Fibroblast of skin of left quadriceps (primary cell): ENCODE data around the gene GOLM1.
"Not testable (repeated sequence)": the region's sequence is repeated elsewhere in the genome, so short reads cannot be mapped to it uniquely, and the experiment has no call there.

Experiments used
- DNase-seq, 2 experiments: peaks; one replicate each; pipeline ENCODE4 v3.0.0-alpha.2; 2013; ENCODE audit warnings: low read depth in 2 of 2

The GOLM1 gene, protein sequence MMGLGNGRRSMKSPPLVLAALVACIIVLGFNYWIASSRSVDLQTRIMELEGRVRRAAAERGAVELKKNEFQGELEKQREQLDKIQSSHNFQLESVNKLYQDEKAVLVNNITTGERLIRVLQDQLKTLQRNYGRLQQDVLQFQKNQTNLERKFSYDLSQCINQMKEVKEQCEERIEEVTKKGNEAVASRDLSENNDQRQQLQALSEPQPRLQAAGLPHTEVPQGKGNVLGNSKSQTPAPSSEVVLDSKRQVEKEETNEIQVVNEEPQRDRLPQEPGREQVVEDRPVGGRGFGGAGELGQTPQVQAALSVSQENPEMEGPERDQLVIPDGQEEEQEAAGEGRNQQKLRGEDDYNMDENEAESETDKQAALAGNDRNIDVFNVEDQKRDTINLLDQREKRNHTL

DNA sequence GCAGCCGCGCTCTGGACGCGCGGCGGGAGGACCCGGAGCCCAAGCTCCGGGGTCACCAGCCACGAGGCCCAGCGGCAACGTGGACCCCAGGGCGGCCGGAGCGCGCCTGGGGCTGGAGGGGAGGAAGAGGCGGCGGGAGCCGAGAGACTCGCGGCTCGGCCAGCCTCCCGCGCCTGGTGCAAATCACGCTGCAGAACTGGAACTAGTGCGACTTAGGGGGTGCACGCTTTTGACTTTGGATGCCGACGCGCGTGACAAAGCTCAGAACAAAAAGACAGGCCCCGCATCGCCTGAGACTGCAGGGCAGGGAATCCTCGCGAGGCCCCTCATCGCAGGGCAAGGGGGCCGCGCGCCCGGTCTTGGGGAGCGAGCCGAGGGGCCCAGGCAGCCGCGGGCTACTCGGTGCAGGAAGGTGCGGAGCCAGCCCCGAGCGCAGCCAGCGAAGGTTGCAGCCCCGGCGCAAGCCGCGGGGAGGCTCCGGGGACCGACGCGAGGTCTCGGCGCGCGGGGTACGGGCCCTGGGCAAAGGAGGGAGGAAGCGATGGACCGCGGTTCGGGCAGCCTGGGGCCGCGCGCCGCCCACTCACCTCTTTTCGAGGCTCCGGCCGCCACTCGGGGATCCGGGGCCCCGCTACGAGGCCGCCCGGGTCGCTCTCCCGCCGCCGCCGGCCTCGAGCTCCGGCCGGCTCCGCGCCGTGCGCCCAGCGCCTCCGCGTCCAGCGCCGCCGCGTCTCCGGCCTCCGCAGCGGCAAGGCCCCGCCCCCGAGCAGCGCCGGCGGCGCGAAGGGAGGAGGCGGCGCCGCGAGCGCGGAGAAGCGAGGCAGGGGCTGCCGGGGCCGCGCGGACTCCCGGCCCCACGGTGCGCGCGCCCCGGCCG lies at the start of gene GOLM1:
TSS of gene GOLM1 (minus strand) at position 735 of the 877 bp plus-strand sequence. CDS start 20,238 bp downstream, outside the sequence.
- DNase-seq, result no peak

DNA sequence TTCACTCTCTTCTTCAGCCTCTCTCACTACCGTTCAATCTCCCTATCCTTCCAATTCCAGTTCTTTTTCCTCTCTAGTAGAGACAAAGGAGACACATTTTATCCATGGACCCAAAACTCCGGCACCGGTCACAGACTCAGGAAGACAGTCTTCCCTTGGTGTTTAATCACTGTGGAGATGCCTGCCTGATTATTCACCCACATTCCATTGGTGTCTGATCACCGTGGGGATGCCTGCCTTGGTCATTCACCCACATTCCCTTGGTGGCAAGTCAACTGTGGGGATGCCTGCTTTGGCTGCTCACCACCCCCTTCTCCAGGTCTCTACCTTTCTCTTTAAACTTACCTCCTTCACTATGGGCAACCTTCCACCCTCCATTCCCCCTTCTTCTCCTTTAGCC lies 47.3 kb upstream of the GOLM1 start:
- DNase-seq, result not testable (repeated sequence)

DNA sequence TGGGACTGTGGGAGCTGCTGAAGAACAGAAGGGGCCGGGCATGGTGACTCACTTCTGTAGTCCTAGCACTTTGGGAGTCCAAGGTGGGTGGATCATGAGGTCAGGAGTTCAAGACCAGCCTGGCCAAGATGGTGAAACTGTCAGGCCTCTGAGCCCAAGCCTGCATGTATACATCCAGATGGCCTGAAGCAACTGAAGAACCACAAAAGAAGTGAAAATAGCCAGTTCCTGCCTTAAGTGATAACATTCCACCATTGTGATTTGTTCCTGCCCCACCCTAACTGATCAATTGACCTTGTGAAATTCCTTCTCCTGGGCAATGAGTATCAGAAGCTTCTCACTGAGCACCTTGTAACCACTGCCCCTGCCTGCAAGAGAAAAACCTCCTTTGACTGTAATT lies 46.6 kb upstream of the GOLM1 start:
- DNase-seq, result not testable (repeated sequence)

DNA sequence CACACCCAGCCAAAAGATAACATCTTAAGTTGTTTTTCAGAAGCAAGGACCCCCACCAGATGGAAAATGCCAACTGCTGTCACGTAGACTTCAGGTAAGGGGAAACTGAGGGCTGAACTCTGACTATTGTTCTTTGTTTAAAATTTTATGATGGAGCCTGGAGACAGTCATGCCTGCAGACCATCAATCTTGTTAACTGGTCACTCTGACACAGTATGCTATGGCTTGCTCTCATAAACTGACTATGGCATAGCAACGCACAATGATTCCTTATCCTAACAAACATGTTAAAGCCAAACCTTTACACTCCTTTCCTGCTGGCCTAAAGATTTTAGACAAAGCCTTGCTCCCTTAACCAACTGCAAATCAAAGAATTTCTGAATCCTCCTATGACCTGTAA lies 43.6 kb upstream of the GOLM1 start:
- no peak for DNase-seq

DNA sequence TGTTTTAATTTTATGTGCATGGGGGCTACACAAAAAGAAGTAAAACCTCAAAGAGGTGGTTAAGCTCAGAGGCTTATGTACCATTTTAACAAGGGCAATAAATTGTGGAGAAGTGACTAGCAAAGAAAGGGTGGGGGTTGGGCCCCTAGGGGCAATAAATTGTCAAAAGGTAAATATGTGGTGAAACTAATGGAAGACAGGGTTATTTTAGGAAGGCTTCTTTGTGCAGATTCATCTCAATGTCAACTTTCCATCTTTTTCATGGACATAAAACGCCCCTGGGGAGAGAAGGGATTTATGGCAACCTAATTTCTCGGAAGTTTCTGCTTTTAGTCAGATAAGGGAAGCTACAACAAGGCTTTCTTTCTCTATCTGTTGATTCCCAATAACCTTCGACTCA lies 42.5 kb upstream of the GOLM1 start:
- no peak for DNase-seq

DNA sequence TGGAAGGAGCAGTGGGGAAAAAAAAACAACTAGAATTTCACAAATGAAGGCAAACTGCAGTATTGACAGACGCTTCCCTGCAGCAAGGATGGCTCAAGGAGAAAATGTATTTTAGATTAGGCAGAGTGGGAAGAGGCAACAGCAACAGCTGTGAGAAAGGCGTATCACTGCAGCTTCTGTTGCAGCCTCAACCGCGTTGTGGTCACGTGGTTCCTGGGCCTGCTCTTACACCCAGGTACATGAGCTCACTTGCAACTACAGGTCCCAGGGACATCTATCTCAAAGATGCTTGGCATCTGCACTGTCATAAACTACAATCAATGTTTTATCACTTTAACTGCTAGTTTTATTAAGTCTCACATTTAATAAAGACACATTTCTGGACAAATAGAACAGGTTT lies 36.0 kb upstream of the GOLM1 start:
- DNase-seq, result no peak

DNA sequence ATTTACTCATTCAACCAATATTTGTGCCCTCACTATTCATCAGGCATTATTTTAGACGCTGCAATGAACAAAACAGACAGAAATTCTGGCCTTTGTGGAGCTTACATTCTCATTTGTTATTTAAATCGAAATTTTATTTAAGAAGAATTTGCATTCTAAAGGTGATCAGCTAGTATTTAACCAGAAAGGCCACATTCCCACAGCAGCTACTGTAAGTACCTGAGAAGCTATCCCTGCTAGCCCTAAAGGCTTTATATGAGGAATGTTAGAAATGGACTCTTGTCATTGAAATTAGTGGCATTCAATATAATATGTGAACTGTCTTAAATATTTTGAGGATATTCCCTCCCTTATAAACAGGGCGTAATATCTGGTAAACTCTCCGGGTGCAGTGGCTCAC lies 35.0 kb upstream of the GOLM1 start:
- no peak for DNase-seq

DNA sequence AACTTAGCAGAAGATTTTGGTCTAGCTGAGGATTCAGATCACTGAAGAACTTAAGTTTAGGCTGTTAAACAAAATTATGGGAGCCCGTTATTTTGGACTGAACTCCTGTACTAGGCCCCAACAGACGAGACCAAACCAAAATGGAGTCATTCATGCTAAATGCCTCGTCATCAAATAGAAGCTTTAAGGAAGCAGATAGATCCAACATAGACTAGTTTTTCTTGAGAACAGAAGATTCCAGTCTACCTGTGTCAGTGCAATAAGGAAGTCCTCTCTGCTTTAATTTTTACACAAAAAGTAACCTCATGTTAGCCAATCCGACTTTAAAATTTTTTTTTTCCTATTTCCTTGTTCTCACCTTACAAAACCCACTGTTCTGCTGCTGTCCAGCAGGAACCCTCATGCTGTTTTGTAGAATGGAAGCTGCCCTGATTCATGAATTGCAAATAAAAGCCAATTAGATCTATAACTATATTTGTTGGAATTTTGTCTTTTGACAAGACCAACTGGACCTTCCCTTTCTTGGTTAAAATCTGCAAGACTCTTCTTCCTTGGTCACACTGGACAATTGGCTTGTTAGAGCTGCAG lies 29.0 kb upstream of the GOLM1 start:
- DNase-seq, result no peak

DNA sequence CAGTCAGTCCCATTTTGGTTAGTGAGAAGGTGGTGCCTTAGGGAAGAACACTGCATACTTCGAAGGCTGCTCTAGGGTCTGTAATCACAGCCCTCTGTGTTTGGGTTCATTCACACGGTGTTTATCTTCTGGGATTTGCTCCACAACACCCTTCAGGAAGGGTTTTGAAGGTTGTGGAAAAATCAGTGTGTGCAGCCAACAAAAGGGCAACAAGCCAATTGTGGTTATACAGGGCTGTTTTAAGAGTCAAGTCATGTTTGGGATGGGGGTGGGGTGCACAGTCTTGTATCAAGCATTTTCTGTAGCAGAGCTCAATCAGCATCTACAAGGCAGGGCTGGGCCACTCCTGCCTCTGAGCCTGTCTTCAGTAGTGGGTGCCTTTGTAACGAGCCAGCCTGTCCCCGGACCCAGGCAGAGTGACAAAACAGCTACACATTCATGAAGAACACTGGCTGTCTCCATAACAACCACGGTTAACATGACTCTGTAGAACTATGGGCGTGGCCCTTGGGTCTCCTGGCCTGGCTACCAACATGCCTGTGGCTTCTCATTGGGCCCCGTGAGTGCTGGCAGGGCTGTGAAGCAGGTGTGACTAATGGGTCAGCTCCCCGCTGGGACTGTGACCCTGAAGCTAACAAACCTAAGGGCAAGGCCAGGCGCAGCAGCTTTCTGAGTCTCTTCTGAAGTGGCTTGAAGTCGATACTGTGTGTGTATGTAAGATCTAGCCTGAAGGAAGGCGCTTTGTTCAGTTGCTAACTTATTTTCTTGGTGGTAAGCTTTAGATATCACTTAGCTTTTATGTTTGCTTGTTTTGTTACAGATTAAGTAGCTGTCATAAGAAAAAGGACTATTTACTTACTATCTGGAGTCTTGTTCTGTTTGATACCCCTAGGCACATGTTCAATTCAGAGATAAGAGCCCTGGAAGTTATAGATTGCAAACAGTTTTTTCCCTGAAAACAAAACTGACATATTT lies 27.9 kb upstream of the GOLM1 start:
- DNase-seq, result peak; percentile 48 to 49

DNA sequence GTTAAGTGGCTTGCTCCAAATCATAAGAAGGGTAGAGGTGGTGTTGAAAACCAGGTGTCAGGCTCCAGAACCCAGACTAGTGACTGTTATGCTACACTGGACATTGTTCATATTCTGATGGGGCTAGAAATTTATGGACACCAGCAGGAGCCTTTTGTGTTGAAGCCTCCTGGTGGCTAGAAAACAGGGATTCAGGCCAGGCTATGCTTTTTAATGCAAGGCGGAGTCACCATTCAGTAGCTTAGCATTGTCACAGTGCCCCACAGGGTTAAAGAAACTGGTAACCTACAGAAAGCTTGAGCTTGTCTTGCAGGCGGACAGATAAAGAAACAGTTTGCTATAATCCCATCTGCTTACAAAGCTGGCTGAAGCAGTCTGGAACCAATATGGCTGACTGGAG lies 23.0 kb upstream of the GOLM1 start:
- DNase-seq, result no peak

DNA sequence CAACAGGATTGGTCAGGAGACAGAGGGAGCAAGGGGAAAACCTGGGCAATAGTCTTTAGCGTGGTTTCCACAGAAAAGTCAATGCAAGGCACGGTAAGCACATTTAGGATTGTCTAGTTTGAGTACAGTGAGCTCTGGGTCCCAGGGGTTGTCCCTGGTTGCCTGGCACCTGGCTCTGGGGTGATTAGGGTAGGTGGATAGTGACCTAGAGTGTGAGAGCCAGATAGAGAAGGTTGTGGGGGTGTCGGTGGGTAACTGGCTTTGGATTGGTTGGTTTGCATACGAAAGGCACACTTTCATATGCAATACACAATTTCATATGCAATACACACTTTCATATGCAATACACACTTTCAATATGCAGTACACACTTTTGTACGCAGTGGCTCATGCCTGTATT lies 20.1 kb upstream of the GOLM1 start:
- no peak for DNase-seq

DNA sequence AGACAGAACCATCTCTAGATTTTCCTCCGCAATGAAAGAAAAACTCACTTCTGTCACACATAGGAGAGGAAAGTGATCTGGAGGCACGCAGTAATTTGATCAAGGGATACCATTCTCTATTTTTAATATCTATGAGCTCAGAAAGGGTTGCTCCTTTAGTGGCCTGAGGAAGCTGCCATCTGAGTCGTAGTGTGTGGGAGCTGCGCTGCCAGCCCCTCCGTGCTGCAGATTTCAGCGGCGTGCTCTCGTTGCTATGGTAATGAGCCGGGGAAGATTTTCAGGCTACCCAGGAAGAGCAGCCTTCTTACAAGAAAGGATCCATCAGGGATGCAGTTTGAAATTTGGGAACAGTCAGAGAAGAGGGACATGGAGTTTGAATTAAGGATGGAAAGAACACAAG lies 17.1 kb upstream of the GOLM1 start:
- no peak for DNase-seq

DNA sequence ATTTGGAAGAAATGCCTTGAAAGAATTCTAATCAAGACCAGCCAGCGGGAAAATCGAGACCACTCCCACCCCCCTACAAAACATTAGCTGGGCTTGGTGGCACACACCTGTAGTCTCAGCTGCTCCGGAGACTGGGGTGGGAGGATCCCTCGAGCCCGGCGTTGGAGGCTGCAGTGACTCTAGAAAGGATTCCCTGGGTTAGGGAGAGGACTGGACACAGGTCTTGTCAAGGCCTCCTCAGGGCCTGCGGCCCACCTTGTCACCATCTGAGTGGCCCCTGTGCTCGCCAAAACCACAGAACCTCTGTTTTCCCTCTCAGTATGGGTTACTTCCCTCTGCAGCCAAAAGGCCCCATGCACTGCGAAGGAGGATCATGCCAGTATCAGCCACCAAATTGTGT lies 16.5 kb upstream of the GOLM1 start:
- no peak for DNase-seq

DNA sequence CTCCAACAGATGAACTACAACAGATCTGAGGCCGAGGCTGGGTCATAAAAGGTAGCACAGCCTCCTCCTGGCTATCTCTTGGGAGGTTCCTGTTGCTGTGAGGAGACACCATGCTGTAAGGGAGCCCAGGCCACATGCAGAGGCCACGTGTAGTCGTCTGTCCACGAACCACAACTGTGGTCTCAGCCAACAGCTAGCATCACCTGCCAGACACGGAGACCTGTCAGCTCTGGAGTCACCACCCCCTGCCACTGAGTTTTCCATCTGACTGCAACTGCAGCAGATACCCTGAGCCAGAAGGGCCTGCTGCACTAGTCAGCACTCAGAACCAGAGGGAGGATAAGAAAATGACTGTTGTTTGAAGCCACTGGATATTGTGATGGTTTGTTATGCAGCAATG lies 12.7 kb upstream of the GOLM1 start:
- DNase-seq, result no peak

DNA sequence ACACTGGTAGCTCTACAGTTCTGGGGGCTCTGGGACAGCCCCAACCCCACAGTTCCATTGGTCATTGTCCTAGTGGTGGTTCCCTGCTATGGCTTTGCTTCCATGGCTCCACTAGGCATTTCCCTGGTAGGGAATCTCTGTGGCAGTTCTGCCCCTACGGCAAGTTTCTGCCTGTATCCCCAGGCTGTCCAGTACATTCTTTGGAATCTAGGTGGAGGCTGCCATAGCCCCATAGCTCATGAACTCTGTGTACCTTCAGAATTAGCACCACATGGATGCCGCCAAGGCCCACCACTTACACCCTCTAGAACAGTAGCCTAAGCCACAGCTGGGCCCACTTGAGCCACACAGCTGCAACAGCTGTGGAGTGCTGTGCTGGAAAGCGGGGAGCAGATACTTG lies 3.3 kb upstream of the GOLM1 start:
- no peak for DNase-seq

DNA sequence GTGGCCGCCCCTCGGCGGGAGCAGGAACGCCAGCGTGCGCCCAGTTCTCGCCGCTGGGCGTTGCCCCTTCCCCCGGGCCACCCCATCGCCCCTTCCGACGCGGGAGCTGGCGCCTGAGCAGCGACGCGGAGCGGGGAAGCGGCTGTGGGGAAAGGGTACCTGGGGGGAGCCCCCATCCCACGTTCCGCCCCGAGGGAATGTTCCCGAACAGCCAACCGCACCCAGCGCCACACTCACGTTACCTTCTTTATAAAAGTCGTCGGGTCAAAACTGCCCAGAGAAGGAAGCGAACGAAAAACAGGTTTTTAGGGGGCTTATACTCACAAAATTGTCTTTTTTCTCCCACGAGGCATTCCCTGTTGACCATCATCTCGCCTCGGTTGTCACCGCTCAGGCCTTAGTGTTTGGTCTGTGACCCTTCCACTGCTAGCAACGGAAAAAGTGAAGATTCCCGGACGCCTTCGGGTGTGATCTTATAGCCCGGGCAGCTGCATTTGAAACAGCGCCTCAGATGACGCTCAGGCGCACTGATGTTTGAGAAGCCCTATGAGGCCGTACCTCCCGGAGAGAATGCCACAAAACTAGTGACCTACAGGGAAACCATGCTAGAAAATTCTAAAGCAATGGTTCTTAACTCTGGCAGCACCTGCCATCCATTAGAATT lies 475 bp upstream of the GOLM1 start:
- no peak for DNase-seq

DNA sequence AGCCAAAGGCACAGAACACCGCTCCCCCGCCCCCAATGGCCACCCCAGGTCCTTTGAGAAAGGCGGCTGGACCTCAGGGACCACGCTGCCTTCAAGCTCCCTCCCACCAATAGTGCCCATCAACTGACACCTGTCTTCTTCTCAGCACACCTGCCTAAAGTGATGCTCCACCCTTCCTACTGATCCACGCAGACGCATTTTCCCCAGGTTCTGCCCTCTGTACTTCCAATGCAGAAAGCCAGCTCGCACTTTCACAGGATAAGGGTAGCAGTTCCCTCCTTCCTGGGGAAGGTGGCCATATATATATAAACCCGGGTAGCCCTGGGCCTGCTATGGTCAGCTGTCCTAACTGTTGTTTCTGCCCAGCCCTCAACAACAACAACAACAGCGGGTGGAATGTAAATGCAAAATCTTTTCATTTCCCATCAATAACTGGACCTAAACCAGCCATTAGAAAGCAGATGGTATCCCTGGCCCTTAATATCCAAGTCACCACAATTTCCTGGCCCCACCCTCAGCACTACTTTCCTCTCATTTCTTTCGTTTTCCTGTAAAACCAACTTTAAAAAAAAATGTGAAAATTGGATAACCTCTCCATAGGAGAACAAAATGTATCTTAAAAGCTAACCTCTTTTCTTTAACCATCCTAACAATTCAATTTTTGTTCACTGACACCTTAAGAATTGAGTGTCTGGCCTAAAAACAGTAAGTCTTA lies 1.7 kb downstream of the GOLM1 start:
- DNase-seq, result no peak

DNA sequence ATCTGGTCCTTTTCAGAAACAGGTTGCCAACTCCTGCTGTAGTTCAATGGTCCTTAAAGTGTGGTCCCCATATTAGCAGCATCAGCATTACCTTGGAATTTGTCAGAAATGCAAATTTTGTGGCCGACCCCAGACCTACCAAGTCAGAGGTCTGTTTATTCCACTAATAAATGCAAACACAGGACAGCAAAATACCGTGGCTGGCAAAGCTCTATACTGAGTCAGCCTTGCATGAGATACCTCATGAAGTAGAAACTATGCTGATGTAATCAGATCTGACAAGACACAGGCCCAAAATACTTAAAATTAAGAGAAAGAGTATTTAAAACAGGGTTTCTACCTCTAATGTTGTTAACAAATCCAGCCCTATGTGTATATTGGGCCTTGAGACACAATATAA lies 3.0 kb downstream of the GOLM1 start:
- DNase-seq, result no peak

DNA sequence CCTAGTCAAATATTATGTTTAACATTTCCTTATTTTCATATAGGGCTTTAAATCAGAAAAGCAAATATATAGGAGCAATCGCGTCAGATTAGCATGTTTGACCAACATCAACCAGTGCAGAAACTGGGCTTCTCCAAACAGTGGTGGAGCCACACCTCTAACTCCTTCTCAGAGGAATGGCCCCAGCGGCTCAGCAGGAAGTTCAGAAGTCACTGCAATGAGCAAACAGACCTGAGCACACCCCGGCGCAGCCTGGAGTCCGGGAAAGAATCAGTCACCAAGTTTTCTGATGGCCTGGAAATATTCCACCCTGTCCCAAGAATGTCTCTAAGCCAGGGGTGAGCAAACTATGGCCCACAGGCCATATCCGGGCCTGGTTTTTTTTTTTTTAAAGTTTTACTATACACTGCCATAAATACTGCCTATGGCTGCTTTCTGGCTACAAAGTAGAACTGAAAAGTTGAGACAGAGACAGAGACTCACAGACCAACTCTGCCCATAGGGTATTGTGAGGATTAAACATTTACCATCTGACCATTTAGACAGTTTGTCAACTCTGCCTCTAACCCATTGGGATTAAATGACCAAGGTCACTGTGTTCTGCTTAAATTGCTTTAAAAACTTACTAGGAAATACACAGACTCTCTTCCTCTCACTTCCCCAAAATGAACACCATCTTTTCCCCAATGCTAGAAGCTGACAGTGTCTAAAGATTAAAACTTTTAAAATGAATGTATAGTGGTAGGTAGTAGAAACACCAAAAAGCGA lies 5.4 kb downstream of the GOLM1 start:
- no peak for DNase-seq
